Gastroesophageal sphincter (tissue), 4 donors: ENCODE data around the gene FURIN. TPM values are rescaled to one million over a fixed set of nuclear protein-coding genes. Genes with fewer than 3 reads are reported as not detected.
A peak's percentile ranks its signal among the peaks of the same experiment; 100 is the strongest.

ENCODE experiments used
- ATAC-seq: fragments of 150-250 bp; one replicate; pipeline ENCODE4 v1.9.1; 2016; ENCODE audit warnings: mild to moderate bottlenecking, moderate library complexity
- H3K27ac ChIP-seq, 4 donors: fragments of 200-600 bp; sonication (generic) in 3 of 4; 1 replicate in 3 of 4; 2 replicates in 1 of 4; pipeline ENCODE4 v1.5.1; 2016 to 2019
- H3K27me3 ChIP-seq: fragments of 200-600 bp; sonication (generic); one replicate; pipeline ENCODE4 v1.5.1; 2019
- H3K36me3 ChIP-seq, 2 donors: fragments of 200-600 bp; sonication (generic); one replicate each; pipeline ENCODE4 v1.5.1; 2019; ENCODE audit warnings: control low read depth in 1 of 2
- H3K4me1 ChIP-seq, 3 donors: fragments of 200-600 bp; sonication (generic); 1 replicate in 2 of 3; 2 replicates in 1 of 3; pipeline ENCODE4 v1.5.1; 2016 to 2019; ENCODE audit warnings: control low read depth in 2 of 3
- H3K4me3 ChIP-seq, 2 donors: fragments of 200-600 bp; sonication (generic); one replicate each; pipeline ENCODE4 v1.5.1; 2019; ENCODE audit warnings: mild to moderate bottlenecking in 1 of 2, moderate library complexity in 1 of 2
- H3K9me3 ChIP-seq, 3 donors: fragments of 200-600 bp; sonication (generic); one replicate each; pipeline ENCODE4 v1.5.1; 2017 to 2019; ENCODE audit warnings: control low read depth in 2 of 3
- EP300 ChIP-seq: sonication (generic); formaldehyde crosslinking; IDR thresholded peaks from one replicate; pipeline ENCODE4 v1.6.1; 2017; ENCODE audit warnings: antibody characterized with exemption, mild to moderate bottlenecking
- POLR2A ChIP-seq, 2 donors: fragments of 450-650 bp; IDR thresholded peaks; one replicate each; pipeline ENCODE4 v1.6.1; 2017; ENCODE audit warnings: antibody characterized with exemption in 2 of 2, mild to moderate bottlenecking in 2 of 2, moderate library complexity in 1 of 2
- POLR2AphosphoS5 ChIP-seq: sonication (generic); formaldehyde crosslinking; IDR thresholded peaks from one replicate; pipeline ENCODE4 v1.6.1; 2017; ENCODE audit warnings: antibody characterized with exemption
- WGBS, 2 donors: methylation state at CpG; one replicate each; pipeline ENCODE4 v1.1.5; 2018; ENCODE audit warnings: low coverage in 1 of 2; 5-methylcytosine and 5-hydroxymethylcytosine counted together
- total RNA-seq, 4 donors: library from RNA; depleted of rRNA; stranded (reverse); fragments of >200 nt; gene quantifications; one replicate each; pipeline ENCODE4 v1.1.0, GENCODE V29; 2016
- TF ChIP-seq, protein P1 (sequence below), 4 experiments: fragments of 200-600 bp in 2 of 4; fragments of 450-650 bp in 2 of 4; sonication (generic) in 1 of 4; IDR thresholded peaks; one replicate each; pipeline ENCODE4 v1.5.1; 2017 to 2019; ENCODE audit warnings: antibody characterized with exemption in 4 of 4, mild to moderate bottlenecking in 2 of 4, moderate library complexity in 2 of 4

Gene FURIN
- total RNA-seq, 4 donors from 2014 or later: 34.1 to 75.4 (median 59.8) TPM

DNA sequence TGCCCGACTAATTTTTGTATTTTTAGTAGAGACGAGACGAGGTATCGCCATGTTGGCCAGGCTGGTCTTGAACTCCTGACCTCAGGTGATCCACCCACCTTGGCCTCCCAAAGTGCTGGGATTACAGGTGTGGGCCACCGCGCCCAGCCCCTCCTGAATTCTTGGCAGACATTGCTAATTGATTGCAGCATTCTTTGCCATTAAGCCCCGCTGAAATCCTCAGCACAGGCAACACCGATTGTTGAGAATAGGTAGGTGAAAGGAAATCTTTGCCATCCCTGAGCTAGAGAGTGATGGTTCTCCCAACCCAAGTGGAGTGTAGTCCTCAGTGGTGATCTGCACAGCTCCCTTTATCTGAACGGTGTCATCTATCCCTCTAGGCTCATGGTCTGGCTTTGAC, 36.4 kb downstream of the FURIN start:
- Histone ChIP-seq H3K4me1 (peaks cover 0 to 69% (median 8%) of the 10 kb centered on the region in 3 donors), H3K4me3 (no peak overlapping the region), H3K27ac (no peak overlapping the region), H3K36me3 (peaks cover 0 to 51% of the 10 kb centered on the region in 2 donors), H3K9me3 (no peaks in the 10 kb centered on the region), H3K27me3 (no peaks in the 10 kb centered on the region)
- no peak for TF ChIP-seq EP300
- no peak for TF ChIP-seq POLR2AphosphoS5
- no peak for TF ChIP-seq POLR2A (IDR thresholded peaks at IDR 0.05)
- TF ChIP-seq, protein P1, sequence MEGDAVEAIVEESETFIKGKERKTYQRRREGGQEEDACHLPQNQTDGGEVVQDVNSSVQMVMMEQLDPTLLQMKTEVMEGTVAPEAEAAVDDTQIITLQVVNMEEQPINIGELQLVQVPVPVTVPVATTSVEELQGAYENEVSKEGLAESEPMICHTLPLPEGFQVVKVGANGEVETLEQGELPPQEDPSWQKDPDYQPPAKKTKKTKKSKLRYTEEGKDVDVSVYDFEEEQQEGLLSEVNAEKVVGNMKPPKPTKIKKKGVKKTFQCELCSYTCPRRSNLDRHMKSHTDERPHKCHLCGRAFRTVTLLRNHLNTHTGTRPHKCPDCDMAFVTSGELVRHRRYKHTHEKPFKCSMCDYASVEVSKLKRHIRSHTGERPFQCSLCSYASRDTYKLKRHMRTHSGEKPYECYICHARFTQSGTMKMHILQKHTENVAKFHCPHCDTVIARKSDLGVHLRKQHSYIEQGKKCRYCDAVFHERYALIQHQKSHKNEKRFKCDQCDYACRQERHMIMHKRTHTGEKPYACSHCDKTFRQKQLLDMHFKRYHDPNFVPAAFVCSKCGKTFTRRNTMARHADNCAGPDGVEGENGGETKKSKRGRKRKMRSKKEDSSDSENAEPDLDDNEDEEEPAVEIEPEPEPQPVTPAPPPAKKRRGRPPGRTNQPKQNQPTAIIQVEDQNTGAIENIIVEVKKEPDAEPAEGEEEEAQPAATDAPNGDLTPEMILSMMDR (IDR thresholded peaks at IDR 0.05): no peak
- 79 to 80% methylated on average over 1 to 5 of the region's 9 CpGs for WGBS, 2 donors
- no peak for ATAC-seq

DNA sequence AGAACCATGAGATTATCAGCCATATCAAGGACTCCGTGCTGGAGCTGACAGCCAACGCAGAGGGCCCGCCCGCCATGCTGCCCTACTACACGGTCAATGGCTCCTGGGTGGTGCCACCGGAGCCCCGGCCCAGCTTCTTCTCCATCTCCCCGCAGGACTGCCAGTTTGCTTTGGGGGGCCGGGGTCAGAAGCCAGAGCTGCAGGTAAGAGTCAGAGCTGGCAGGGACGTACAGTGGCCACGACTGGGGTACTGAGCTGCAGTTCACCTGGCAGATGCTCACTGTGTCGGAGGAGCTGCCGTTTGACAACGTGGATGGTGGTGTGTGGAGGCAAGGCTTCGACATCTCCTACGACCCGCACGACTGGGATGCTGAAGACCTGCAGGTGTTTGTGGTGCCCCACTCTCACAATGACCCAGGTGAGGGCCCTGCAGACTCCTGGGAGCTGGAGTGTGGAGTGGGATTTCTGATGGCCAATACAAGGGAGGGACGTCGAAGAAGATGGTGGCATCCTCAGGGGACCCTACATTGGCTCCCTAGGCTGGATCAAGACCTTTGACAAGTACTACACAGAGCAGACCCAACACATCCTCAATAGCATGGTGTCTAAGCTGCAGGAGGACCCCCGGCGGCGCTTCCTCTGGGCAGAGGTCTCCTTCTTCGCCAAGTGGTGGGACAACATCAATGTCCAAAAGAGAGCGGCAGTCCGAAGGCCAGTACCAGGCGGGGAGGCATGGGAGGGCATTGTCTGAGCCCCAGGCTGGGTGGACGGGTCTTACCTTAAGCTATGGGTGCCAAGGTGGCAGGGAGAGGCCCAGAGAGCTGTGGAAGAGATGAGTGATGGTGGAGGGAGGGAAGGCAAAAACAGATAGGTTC, 37.2 kb downstream of the FURIN start:
- Histone ChIP-seq H3K27ac (no peak overlapping the region), H3K36me3 (peaks cover 0 to 59% of the 10 kb centered on the region in 2 donors), H3K27me3 (no peaks in the 10 kb centered on the region), H3K4me1 (peaks cover 0 to 69% (median 8%) of the 10 kb centered on the region in 3 donors), H3K4me3 (no peak overlapping the region), H3K9me3 (no peaks in the 10 kb centered on the region)
- 83% methylated on average over 3 of the region's 28 CpGs; no CpG with 5 or more reads in 1 of the 2 donors for WGBS, 2 donors
- ATAC-seq: no peak
- TF ChIP-seq POLR2A (IDR thresholded peaks at IDR 0.05) (no peak), POLR2AphosphoS5 (no peak), EP300 (no peak)
- TF ChIP-seq, protein P1 (IDR thresholded peaks at IDR 0.05): no peak

DNA sequence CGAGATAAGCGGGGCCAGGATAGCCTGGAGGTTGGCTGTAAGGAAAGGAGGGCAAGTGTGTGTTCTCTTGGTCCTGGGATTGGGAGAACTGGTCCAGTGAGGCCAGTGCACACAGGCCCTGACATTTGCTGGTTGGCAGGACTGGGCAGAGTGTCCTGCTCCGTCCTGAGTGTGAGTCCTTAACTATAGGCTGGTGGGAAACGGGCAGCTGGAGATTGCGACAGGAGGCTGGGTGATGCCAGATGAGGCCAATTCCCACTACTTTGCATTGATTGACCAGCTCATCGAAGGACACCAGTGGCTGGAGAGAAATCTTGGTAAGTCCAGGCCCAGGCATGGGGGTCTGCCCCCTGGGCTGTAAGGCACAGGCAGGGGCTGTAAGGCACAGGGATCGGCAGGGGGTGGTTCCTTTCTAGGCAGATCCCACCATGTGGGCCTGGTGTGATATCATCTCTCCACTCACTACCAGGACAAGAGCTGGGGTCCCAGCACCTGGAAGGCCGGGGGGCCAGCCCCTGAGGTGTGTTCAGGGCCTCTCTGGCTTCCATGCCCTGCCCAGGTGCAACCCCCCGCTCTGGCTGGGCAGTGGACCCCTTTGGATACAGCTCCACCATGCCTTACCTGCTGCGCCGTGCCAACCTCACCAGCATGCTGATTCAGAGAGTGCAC, 37.9 kb downstream of the FURIN start:
- Histone ChIP-seq H3K27me3 (no peaks in the 10 kb centered on the region), H3K9me3 (no peaks in the 10 kb centered on the region), H3K27ac (no peak overlapping the region), H3K4me3 (no peak overlapping the region), H3K36me3 (peaks cover 0 to 66% of the 10 kb centered on the region in 2 donors), H3K4me1 (peaks cover 0 to 67% (median 8%) of the 10 kb centered on the region in 3 donors)
- TF ChIP-seq EP300: no peak
- TF ChIP-seq POLR2AphosphoS5: no peak
- TF ChIP-seq POLR2A (IDR thresholded peaks at IDR 0.05): no peak
- TF ChIP-seq, protein P1 (IDR thresholded peaks at IDR 0.05): no peak
- 91 to 93% methylated on average over 2 to 5 of the region's 11 CpGs for WGBS, 2 donors
- no peak for ATAC-seq

DNA sequence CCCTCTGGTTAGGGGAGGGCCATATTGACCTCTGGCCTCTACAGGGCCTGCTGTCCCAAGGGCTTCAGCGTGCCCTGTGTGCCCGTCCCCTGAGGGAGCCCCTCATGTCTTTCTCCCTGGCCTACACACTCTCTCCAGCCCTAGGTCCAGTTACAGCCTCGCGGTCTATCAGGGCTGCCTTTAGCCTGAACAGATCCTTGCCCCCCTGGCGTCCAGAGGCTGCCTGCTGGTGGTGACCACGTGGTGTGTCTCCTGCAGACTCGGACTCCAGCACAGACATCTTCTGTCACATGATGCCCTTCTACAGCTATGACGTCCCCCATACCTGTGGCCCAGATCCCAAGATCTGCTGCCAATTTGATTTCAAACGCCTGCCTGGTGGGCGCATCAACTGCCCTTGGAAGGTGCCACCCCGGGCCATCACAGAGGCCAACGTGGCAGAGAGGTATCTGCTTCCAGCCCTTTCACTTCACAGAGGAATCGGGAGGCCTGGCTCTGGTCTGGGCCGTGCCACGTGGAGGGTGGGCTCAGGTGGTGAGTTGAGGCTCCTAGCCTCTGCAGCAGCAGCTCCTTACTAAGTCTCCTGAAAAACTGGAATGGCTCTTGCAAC, 38.8 kb downstream of the FURIN start:
- peaks cover 0 to 59% (median 8%) of the 10 kb centered on the region in 3 donors for H3K4me1 ChIP-seq
- TF ChIP-seq EP300: no peak
- TF ChIP-seq, protein P1 (IDR thresholded peaks at IDR 0.05): no peak
- no peak for TF ChIP-seq POLR2A (IDR thresholded peaks at IDR 0.05)
- no peak for TF ChIP-seq POLR2AphosphoS5
- H3K36me3 ChIP-seq: peaks cover 0 to 75% of the 10 kb centered on the region in 2 donors
- H3K9me3 ChIP-seq: no peaks in the 10 kb centered on the region
- ATAC-seq: no peak
- WGBS, 2 donors: no CpG with 5 or more reads among the region's 15 CpGs
- no peak overlapping the region for H3K4me3 ChIP-seq
- peak overlapping the region in 2 of 4 donors; percentile 15 to 44 for H3K27ac ChIP-seq
- no peaks in the 10 kb centered on the region for H3K27me3 ChIP-seq
